ENCODE measurements around the gene SLC30A1. TPM values are rescaled to one million over a fixed set of nuclear protein-coding genes. Genes with fewer than 3 reads are reported as not detected.

The SLC30A1 gene
- total and polyA plus RNA-seq, 2 donors from 2014 or later, result 8.2 to 37.7 TPM

DNA sequence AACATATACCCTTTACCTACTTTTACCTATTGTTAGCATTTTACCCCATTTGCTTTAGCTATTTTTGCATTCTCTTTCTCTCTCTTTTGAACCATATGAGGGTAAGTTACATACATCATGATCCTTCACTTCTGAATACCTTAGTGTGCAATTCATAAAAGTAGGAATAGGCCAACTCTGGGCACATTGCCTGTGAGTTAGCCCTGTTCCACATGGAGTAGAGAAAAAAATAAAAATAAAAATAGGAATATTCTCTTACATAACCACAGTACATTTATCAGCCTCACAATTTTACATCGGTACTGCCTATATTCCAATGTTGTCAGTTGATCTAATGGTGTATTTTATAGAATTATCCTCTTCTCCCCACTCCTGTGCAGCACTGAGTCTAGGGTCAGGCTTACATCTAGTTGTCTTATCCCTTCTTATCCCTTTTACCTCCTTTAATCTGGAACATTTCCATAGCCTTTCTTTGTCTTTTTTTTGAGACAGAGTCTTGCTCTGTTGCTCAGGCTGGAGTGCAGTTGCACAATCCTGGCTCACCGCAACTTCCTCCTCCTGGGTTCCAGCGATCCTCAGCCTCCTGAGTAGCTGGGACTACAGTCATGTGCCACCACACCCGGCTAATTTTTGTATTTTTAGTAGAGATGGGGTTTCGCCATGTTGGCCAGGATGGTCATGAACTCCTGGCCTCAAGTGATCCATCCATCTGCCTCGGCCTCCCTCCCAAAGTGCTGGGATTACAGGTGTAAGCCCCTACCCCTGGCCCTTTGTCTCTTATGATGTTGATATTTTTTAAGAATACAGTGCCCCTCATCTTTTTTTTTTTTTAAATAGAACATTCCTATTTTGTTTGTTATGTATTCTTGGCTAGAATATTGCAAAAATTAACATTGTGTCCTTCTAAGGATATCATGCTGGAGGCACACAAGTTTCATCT, 11.1 kb upstream of the SLC30A1 start:
- no peak overlapping the region for H3K27ac ChIP-seq (ENCODE audit: low read depth in 2 of 2, low read length in 2 of 2)
- no peaks in the 10 kb centered on the region for H3K36me3 ChIP-seq (ENCODE audit: control insufficient read depth in 2 of 3, insufficient read depth in 3 of 3, low read length in 3 of 3)
- FAIRE-seq (no peak), DNase-seq (peak in 1 of 5 donors; percentile 75)
- intact Hi-C loops (cut with DNase I), result no loop called here
- TF ChIP-seq, protein P1, sequence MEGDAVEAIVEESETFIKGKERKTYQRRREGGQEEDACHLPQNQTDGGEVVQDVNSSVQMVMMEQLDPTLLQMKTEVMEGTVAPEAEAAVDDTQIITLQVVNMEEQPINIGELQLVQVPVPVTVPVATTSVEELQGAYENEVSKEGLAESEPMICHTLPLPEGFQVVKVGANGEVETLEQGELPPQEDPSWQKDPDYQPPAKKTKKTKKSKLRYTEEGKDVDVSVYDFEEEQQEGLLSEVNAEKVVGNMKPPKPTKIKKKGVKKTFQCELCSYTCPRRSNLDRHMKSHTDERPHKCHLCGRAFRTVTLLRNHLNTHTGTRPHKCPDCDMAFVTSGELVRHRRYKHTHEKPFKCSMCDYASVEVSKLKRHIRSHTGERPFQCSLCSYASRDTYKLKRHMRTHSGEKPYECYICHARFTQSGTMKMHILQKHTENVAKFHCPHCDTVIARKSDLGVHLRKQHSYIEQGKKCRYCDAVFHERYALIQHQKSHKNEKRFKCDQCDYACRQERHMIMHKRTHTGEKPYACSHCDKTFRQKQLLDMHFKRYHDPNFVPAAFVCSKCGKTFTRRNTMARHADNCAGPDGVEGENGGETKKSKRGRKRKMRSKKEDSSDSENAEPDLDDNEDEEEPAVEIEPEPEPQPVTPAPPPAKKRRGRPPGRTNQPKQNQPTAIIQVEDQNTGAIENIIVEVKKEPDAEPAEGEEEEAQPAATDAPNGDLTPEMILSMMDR (IDR thresholded peaks at IDR 0.05; ENCODE audit: borderline replicate concordance, extremely low read depth, insufficient read depth), result no peak
- H3K4me1 ChIP-seq (ENCODE audit: control insufficient read depth in 2 of 3, insufficient read depth in 2 of 3, low read depth in 1 of 3, low read length in 3 of 3), result no peaks in the 10 kb centered on the region
- no peak overlapping the region for H3K4me3 ChIP-seq (ENCODE audit: low read length in 3 of 3)
- no peak overlapping the region for H3K9ac ChIP-seq (ENCODE audit: low read length in 3 of 3)
- no peaks in the 10 kb centered on the region for H3K9me3 ChIP-seq (ENCODE audit: control insufficient read depth in 2 of 3, insufficient read depth in 1 of 3, low read length in 3 of 3)
- no peaks in the 10 kb centered on the region for H3K27me3 ChIP-seq (ENCODE audit: control insufficient read depth, insufficient read depth, low read length)

DNA sequence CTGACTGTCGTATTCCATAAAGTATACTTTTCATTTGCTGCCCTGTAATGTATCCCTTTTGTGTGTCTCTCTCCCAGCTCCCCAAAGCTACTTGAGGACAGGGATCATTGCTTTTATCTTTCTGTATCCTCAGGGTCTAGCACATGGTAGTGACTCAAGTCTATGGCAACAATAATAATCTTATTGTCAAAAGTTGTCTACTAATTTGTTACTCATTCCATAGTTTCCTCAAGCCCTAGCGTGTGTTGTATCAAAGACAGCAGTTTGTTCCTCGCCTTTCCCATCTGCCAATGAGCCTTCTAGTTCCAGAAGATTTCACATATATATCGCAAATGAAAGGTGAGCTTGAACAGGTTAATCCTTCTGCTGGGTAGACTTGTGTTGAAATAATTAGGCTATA, 9.8 kb upstream of the SLC30A1 start:
- no peaks in the 10 kb centered on the region for H3K4me1 ChIP-seq (ENCODE audit: control insufficient read depth in 2 of 3, insufficient read depth in 2 of 3, low read depth in 1 of 3, low read length in 3 of 3)
- H3K9me3 ChIP-seq (ENCODE audit: control insufficient read depth in 2 of 3, insufficient read depth in 1 of 3, low read length in 3 of 3), result no peaks in the 10 kb centered on the region
- H3K27me3 ChIP-seq (ENCODE audit: control insufficient read depth, insufficient read depth, low read length), result no peaks in the 10 kb centered on the region
- no peak overlapping the region for H3K4me3 ChIP-seq (ENCODE audit: low read length in 3 of 3)
- no peak for FAIRE-seq
- no peak overlapping the region for H3K27ac ChIP-seq (ENCODE audit: low read depth in 2 of 2, low read length in 2 of 2)
- DNase-seq, result no peak
- TF ChIP-seq, protein P1 (IDR thresholded peaks at IDR 0.05; ENCODE audit: borderline replicate concordance, extremely low read depth, insufficient read depth), result no peak
- H3K9ac ChIP-seq (ENCODE audit: low read length in 3 of 3), result no peak overlapping the region
- intact Hi-C loops (cut with DNase I), result no loop called here
- H3K36me3 ChIP-seq (ENCODE audit: control insufficient read depth in 2 of 3, insufficient read depth in 3 of 3, low read length in 3 of 3), result no peaks in the 10 kb centered on the region

DNA sequence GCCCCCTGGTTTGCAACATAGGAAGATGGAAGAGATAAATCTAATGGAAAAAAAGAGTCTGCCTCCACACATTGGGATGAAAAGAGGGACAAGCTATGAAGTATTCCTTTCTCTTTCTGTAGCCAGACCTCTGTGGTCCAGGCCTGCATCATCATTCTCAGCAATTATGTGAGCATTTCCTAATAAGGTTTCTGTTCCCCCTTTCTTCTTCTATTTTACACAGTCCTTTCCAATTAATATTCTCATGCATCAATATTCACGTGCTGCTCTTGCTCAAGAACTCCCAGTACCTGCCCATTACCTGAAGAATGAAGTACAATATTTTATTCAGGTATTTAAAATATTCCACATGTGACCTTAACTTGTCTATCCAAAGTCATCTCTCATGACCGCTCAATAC, 8.2 kb upstream of the SLC30A1 start:
- DNase-seq, result no peak
- no peaks in the 10 kb centered on the region for H3K36me3 ChIP-seq (ENCODE audit: control insufficient read depth in 2 of 3, insufficient read depth in 3 of 3, low read length in 3 of 3)
- FAIRE-seq, result no peak
- H3K4me1 ChIP-seq (ENCODE audit: control insufficient read depth in 2 of 3, insufficient read depth in 2 of 3, low read depth in 1 of 3, low read length in 3 of 3), result no peaks in the 10 kb centered on the region
- no peaks in the 10 kb centered on the region for H3K9me3 ChIP-seq (ENCODE audit: control insufficient read depth in 2 of 3, insufficient read depth in 1 of 3, low read length in 3 of 3)
- intact Hi-C loops (cut with DNase I), result no loop called here
- TF ChIP-seq, protein P1 (IDR thresholded peaks at IDR 0.05; ENCODE audit: borderline replicate concordance, extremely low read depth, insufficient read depth), result no peak
- H3K27ac ChIP-seq (ENCODE audit: low read depth in 2 of 2, low read length in 2 of 2), result no peak overlapping the region
- no peak overlapping the region for H3K9ac ChIP-seq (ENCODE audit: low read length in 3 of 3)
- H3K4me3 ChIP-seq (ENCODE audit: low read length in 3 of 3), result no peak overlapping the region
- H3K27me3 ChIP-seq (ENCODE audit: control insufficient read depth, insufficient read depth, low read length), result no peaks in the 10 kb centered on the region

All from kidney (tissue), 14 donors.